HCT116 (cell line): ENCODE measurements around the gene ANP32B. TPM values are rescaled to one million over a fixed set of nuclear protein-coding genes. Genes with fewer than 3 reads are reported as not detected.

Experiments
- ATAC-seq: fragments of 200-7000 bp; cut with Tn5 transposase; 2 replicates; pipeline ENCODE4 v1.9.1; 2020; ENCODE audit warnings: mild to moderate bottlenecking, moderate library complexity
- BruUV-seq: library from RNA; stranded (reverse); fragments of 400-500 nt; replicated peaks from 2 replicates; lab custom pipeline; 2021; lab: Mats Ljungman, UMichigan
- CTCF ChIA-PET: fragments of 300-600 bp; sonication (Branson Sonifier 250); formaldehyde crosslinking; loops from one replicate; lab custom pipeline; 2021; ENCODE audit warnings: antibody characterized with exemption; lab: Charles Lee
- POLR2A ChIA-PET: fragments of 300-600, 350-600 bp; sonication (Branson Sonifier 250); formaldehyde crosslinking; loops from one replicate; lab custom pipeline; 2021; ENCODE audit warnings: antibody characterized with exemption; lab: Charles Lee
- RAD21 ChIA-PET, 2 experiments: fragments of 300-600 bp; sonication (Branson Sonifier 250); formaldehyde crosslinking; loops; one replicate each; lab custom pipeline; 2023; ENCODE audit warnings: low total read pairs in 2 of 2; ENCODE audit not compliant: uncharacterized antibody in 2 of 2, unreplicated experiment in 2 of 2, low non-redundant PET in 1 of 2; lab: Charles Lee
- DNase-seq: peaks from one replicate; pipeline ENCODE4 v3.0.0-alpha.2; 2010; ENCODE audit warnings: low read depth, low spot score
- H2AFZ ChIP-seq: fragments of 200-600 bp; shearing (Covaris generic), sonication (generic); 2 replicates; pipeline ENCODE4 v1.6.1; 2017; ENCODE audit warnings: low read depth, mixed run types, mixed read lengths, antibody characterized with exemption, low read length; ENCODE audit not compliant: poor library complexity, severe bottlenecking
- H3K27ac ChIP-seq: 2 replicates; pipeline ENCODE4 v1.5.1; 2012; ENCODE audit warnings: low read depth, low read length
- H3K27me3 ChIP-seq: fragments of 200-600 bp; sonication (generic); 2 replicates; pipeline ENCODE4 v1.6.1; 2016; ENCODE audit warnings: mixed run types, low read length, mixed read lengths; ENCODE audit not compliant: insufficient read depth
- H3K36me3 ChIP-seq, 2 experiments: fragments of 200-500 bp in 1 of 2; fragments of 200-600 bp in 1 of 2; sonication (Bioruptor generic) in 1 of 2; sonication (generic) in 1 of 2; 2 replicates each; pipeline versions ENCODE4 v1.5.1 to v1.6.1; 2014 to 2016; ENCODE audit warnings: low read length in 2 of 2, inconsistent platforms in 1 of 2, mixed read lengths in 1 of 2, mixed run types in 1 of 2; ENCODE audit not compliant: insufficient read depth in 2 of 2, control insufficient read depth in 1 of 2
- H3K4me1 ChIP-seq, 2 experiments: fragments of 200-600 bp in 1 of 2; sonication (generic) in 1 of 2; 2 replicates each; pipeline versions ENCODE4 v1.5.1 to v1.6.1; 2012 to 2017; ENCODE audit warnings: low read length in 2 of 2, inconsistent platforms in 1 of 2, mild to moderate bottlenecking in 1 of 2, mixed read lengths in 1 of 2, mixed run types in 1 of 2, moderate library complexity in 1 of 2; ENCODE audit not compliant: insufficient read depth in 2 of 2, control insufficient read depth in 1 of 2
- H3K4me2 ChIP-seq: fragments of 200-600 bp; sonication (generic); 2 replicates; pipeline ENCODE4 v1.6.1; 2017; ENCODE audit warnings: mixed run types, low read length, mixed read lengths
- H3K4me3 ChIP-seq, 2 experiments: fragments of 200-600 bp in 1 of 2; sonication (generic) in 1 of 2; replicated peaks in 1 of 2; 2 replicates each; pipeline ENCODE4 v1.5.1; 2011 to 2016; ENCODE audit warnings: low read length in 2 of 2, control low read depth in 1 of 2, low read depth in 1 of 2, mild to moderate bottlenecking in 1 of 2, mixed read lengths in 1 of 2, mixed run types in 1 of 2
- H3K79me2 ChIP-seq: fragments of 200-600 bp; sonication (generic); 2 replicates; pipeline ENCODE4 v1.6.1; 2017; ENCODE audit warnings: mild to moderate bottlenecking, mixed run types, low read length, moderate library complexity, mixed read lengths; ENCODE audit not compliant: insufficient read depth
- H3K9ac ChIP-seq: fragments of 200-600 bp; sonication (generic); 2 replicates; pipeline ENCODE4 v1.6.1; 2016; ENCODE audit warnings: low read length, mixed read lengths
- H3K9me2 ChIP-seq: fragments of 200-600 bp; sonication (generic), shearing (Covaris generic); 2 replicates; pipeline ENCODE4 v1.6.1; 2017; ENCODE audit warnings: mixed run types, mild to moderate bottlenecking, moderate library complexity; ENCODE audit not compliant: insufficient read depth
- H3K9me3 ChIP-seq, 2 experiments: fragments of 200-500 bp in 1 of 2; fragments of 200-600 bp in 1 of 2; sonication (Bioruptor generic) in 1 of 2; sonication (generic) in 1 of 2; 2 replicates each; pipeline ENCODE4 v1.6.1; 2014 to 2017; ENCODE audit warnings: low read length in 2 of 2, mixed read lengths in 2 of 2, inconsistent platforms in 1 of 2, low read depth in 1 of 2, mild to moderate bottlenecking in 1 of 2, mixed run types in 1 of 2, moderate library complexity in 1 of 2; ENCODE audit not compliant: control insufficient read depth in 1 of 2, insufficient read depth in 1 of 2
- H4K20me1 ChIP-seq: fragments of 200-600 bp; sonication (generic), shearing (Covaris generic); 2 replicates; pipeline ENCODE4 v1.6.1; 2017; ENCODE audit warnings: mixed run types, mild to moderate bottlenecking, moderate library complexity; ENCODE audit not compliant: insufficient read depth
- EGR1 ChIP-seq: IDR thresholded peaks from 2 replicates; pipeline ENCODE4 v1.6.1; 2012; ENCODE audit warnings: low read depth
- EZH2 ChIP-seq: fragments of 200-600 bp; sonication (generic); IDR thresholded peaks from 2 replicates; pipeline ENCODE4 v1.6.1; 2017; ENCODE audit warnings: antibody characterized with exemption, mixed run types
- FOSL1 ChIP-seq: IDR thresholded peaks from 2 replicates; pipeline ENCODE4 v1.6.1; 2012; ENCODE audit warnings: low read depth
- MAX ChIP-seq: IDR thresholded peaks from 2 replicates; pipeline ENCODE4 v1.6.1; 2012
- POLR2AphosphoS5 ChIP-seq: IDR thresholded peaks from 2 replicates; pipeline ENCODE4 v1.6.1; 2011; ENCODE audit warnings: mild to moderate bottlenecking, low read depth, low read length, moderate library complexity
- ZBTB33 ChIP-seq: IDR thresholded peaks from 2 replicates; pipeline ENCODE4 v1.6.1; 2011; ENCODE audit warnings: mild to moderate bottlenecking, low read length, moderate library complexity; ENCODE audit not compliant: insufficient replicate concordance; ENCODE audit errors: extremely low read depth
- ZFX ChIP-seq: fragments of 450-650 bp; IDR thresholded peaks from 2 replicates; pipeline ENCODE4 v1.6.1; 2017
- intact Hi-C: fragments of 100-400 bp; cut with micrococcal nuclease; formaldehyde crosslinking; loops from 2 replicates; pipeline ENCODE4 v1.10.0; 2022
- total RNA-seq: library from RNA; stranded (reverse); gene quantifications from one replicate; pipeline ENCODE4 v1.2.1, GENCODE V29; 2021; ENCODE audit not compliant: unreplicated experiment

ANP32B gene
- total RNA-seq, 1 experiment from 2014 or later, result 206 TPM

- H3K36me3 ChIP-seq, result peaks cover 12 to 26% of the 10 kb centered on the region in 2 experiments; a peak in 2 of 4 replicates
- H3K9me3 ChIP-seq, result no peaks in the 10 kb centered on the region
- CTCF ChIA-PET, result interaction anchor here (1.0 to 1.3 kb wide), 3 partner anchors 9 to 132 kb away, joined by 3 to 6 read pairs (median 4); partner anchors contain the start of gene TRMO
- no peaks in the 10 kb centered on the region for H3K27me3 ChIP-seq
- intact Hi-C loops, result no loop called here
- H3K27ac ChIP-seq, result no peak overlapping the region; the same call in 1 of the 2 replicates
- no peaks in the 10 kb centered on the region for H3K9me2 ChIP-seq
- no peak for TF ChIP-seq FOSL1
- TF ChIP-seq ZBTB33, result no peak
- TF ChIP-seq EZH2, result no peak
- TF ChIP-seq EGR1, result no peak
- peak; percentile 61 for TF ChIP-seq POLR2AphosphoS5
- TF ChIP-seq ZFX, result no peak
- no peak for TF ChIP-seq MAX
- TF ChIP-seq, all 23 proteins: peak for 1
- POLR2A ChIA-PET, result no interaction called here
- H3K4me1 ChIP-seq, result peaks cover 9 to 33% of the 10 kb centered on the region in 2 experiments; a peak in 3 of 4 replicates
- no peak overlapping the region for H3K4me3 ChIP-seq
- H2AFZ ChIP-seq, result no peak overlapping the region
- H3K4me2 ChIP-seq, result no peak overlapping the region
- RAD21 ChIA-PET, result no interaction called here
- no peak overlapping the region for H3K9ac ChIP-seq
- peaks cover 80% of the 10 kb centered on the region for H3K79me2 ChIP-seq
- ATAC-seq (no peak), DNase-seq (no peak)
- H4K20me1 ChIP-seq, result no peaks in the 10 kb centered on the region
- BruUV-seq, result no TSS peak
Observed at GRCh38 chr9:98054376-98054951, 71.3 kb downstream of the ANP32B start.
